CD14-positive monocyte (primary cell): ENCODE measurements around the gene PDP2. TPM values are rescaled to one million over a fixed set of nuclear protein-coding genes. Genes with fewer than 3 reads are reported as not detected.

ENCODE experiments used
- DNase-seq, 3 donors: peaks; one replicate each; pipeline ENCODE4 v3.0.0-alpha.2; 2011 to 2022
- H2AFZ ChIP-seq: 2 replicates; pipeline ENCODE4 v1.6.0; 2012; ENCODE audit warnings: mild to moderate bottlenecking, low read depth, low read length, inconsistent platforms; ENCODE audit not compliant: insufficient read depth, poor library complexity, severe bottlenecking
- H3K27ac ChIP-seq, 2 donors: 1 replicate in 1 of 2; 2 replicates in 1 of 2; pipeline ENCODE4 v1.5.1; 2012 to 2013; ENCODE audit warnings: low read length in 2 of 2, control low read depth in 1 of 2, inconsistent platforms in 1 of 2, low read depth in 1 of 2, mild to moderate bottlenecking in 1 of 2
- H3K27me3 ChIP-seq, 2 donors: one replicate each; pipeline versions ENCODE4 v1.6.0 to v1.6.1; 2011 to 2013; ENCODE audit warnings: low read length in 2 of 2; ENCODE audit not compliant: control insufficient read depth in 2 of 2, insufficient read depth in 2 of 2
- H3K36me3 ChIP-seq, 2 donors: replicated peaks in 1 of 2; 1 replicate in 1 of 2; 2 replicates in 1 of 2; pipeline versions ENCODE4 v1.5.1 to v1.6.1; 2012 to 2013; ENCODE audit warnings: low read length in 2 of 2, control low read depth in 1 of 2, inconsistent platforms in 1 of 2, mild to moderate bottlenecking in 1 of 2; ENCODE audit not compliant: insufficient read depth in 2 of 2, control insufficient read depth in 1 of 2
- H3K4me1 ChIP-seq, 2 donors: 1 replicate in 1 of 2; 2 replicates in 1 of 2; pipeline versions ENCODE4 v1.5.1 to v1.6.1; 2012 to 2013; ENCODE audit warnings: low read length in 2 of 2, control low read depth in 1 of 2, inconsistent platforms in 1 of 2, mild to moderate bottlenecking in 1 of 2, moderate library complexity in 1 of 2; ENCODE audit not compliant: insufficient read depth in 2 of 2, control insufficient read depth in 1 of 2
- H3K4me2 ChIP-seq: replicated peaks from 2 replicates; pipeline ENCODE3; 2012; ENCODE audit warnings: low read length, moderate library complexity, mild to moderate bottlenecking; ENCODE audit not compliant: poor library complexity, severe bottlenecking; ENCODE audit errors: extremely low read depth
- H3K4me3 ChIP-seq, 3 experiments: fragments of 200-600 bp in 1 of 3; sonication (generic) in 1 of 3; replicated peaks in 1 of 3; 1 replicate in 2 of 3; 2 replicates in 1 of 3; pipeline ENCODE4 v1.5.1; 2011 to 2013; ENCODE audit warnings: low read length in 3 of 3, mild to moderate bottlenecking in 3 of 3, control low read depth in 2 of 3, low read depth in 2 of 3, inconsistent platforms in 1 of 3, moderate library complexity in 1 of 3
- H3K79me2 ChIP-seq: 2 replicates; pipeline ENCODE4 v1.6.0; 2012; ENCODE audit warnings: mild to moderate bottlenecking, control low read depth, inconsistent platforms, low read length, moderate library complexity; ENCODE audit not compliant: insufficient read depth
- H3K9ac ChIP-seq: 2 replicates; pipeline ENCODE4 v1.6.0; 2017; ENCODE audit warnings: low read length, mild to moderate bottlenecking; ENCODE audit not compliant: insufficient read depth, poor library complexity, severe bottlenecking
- H3K9me3 ChIP-seq, 2 donors: replicated peaks in 1 of 2; 1 replicate in 1 of 2; 2 replicates in 1 of 2; pipeline versions ENCODE4 v1.5.1 to v1.6.1; 2012 to 2013; ENCODE audit warnings: low read length in 2 of 2, control low read depth in 1 of 2; ENCODE audit not compliant: control insufficient read depth in 1 of 2, insufficient read depth in 1 of 2
- H4K20me1 ChIP-seq: 2 replicates; pipeline ENCODE4 v1.6.0; 2012; ENCODE audit warnings: mild to moderate bottlenecking, low read length, control low read depth, moderate library complexity; ENCODE audit not compliant: insufficient read depth
- H3K27ac Mint-ChIP-seq, 7 donors: one replicate each; pipeline ENCODE4 v1.8.0; 2020; ENCODE audit warnings: mild to moderate bottlenecking in 7 of 7, mixed read lengths in 7 of 7, moderate library complexity in 6 of 7, inconsistent platforms in 2 of 7
- H3K27me3 Mint-ChIP-seq, 3 donors: one replicate each; pipeline ENCODE4 v1.8.0; 2021 to 2022; ENCODE audit warnings: low read depth in 3 of 3, mild to moderate bottlenecking in 3 of 3, mixed read lengths in 3 of 3, moderate library complexity in 3 of 3, inconsistent platforms in 1 of 3
- H3K36me3 Mint-ChIP-seq, 2 donors: one replicate each; pipeline ENCODE4 v1.8.0; 2020; ENCODE audit warnings: mixed read lengths in 2 of 2, inconsistent platforms in 1 of 2, mild to moderate bottlenecking in 1 of 2
- H3K4me1 Mint-ChIP-seq: one replicate; pipeline ENCODE4 v1.8.0; 2020; ENCODE audit warnings: mild to moderate bottlenecking, mixed read lengths
- H3K4me3 Mint-ChIP-seq, 2 donors: one replicate each; pipeline ENCODE4 v1.8.0; 2020; ENCODE audit warnings: mild to moderate bottlenecking in 2 of 2, mixed read lengths in 2 of 2, moderate library complexity in 1 of 2
- H3K9me3 Mint-ChIP-seq, 7 donors: one replicate each; pipeline ENCODE4 v1.8.0; 2020 to 2022; ENCODE audit warnings: mixed read lengths in 7 of 7, mild to moderate bottlenecking in 6 of 7, moderate library complexity in 6 of 7, inconsistent platforms in 2 of 7
- CTCF ChIP-seq: fragments of 200-600 bp; IDR thresholded peaks from one replicate; pipeline ENCODE4 v1.8.0; 2022; ENCODE audit warnings: antibody characterized with exemption, mild to moderate bottlenecking
- WGBS: methylation state at CpG from one replicate; pipeline ENCODE4 v1.1.5; 2013; ENCODE audit warnings: missing lambda C conversion rate; ENCODE audit not compliant: insufficient coverage; 5-methylcytosine and 5-hydroxymethylcytosine counted together
- intact Hi-C, 2 donors: fragments of 100-400 bp; cut with micrococcal nuclease; formaldehyde crosslinking; loops; one replicate each; pipeline versions ENCODE4 v1.15.0 to v1.15.1; 2023
- polyA plus RNA-seq, 3 donors: library from polyadenylated mRNA; depleted of rRNA in 1 of 3; unstranded in 2 of 3; stranded (reverse) in 1 of 3; fragments of 300-500 nt in 2 of 3; fragments of >200 nt in 1 of 3; fragmentation: Illumina TruSeq in 2 of 3; gene quantifications; 1 replicate in 2 of 3; 2 replicates in 1 of 3; pipeline ENCODE4 v1.2.3, GENCODE V29; 2012 to 2021

Gene PDP2
- polyA plus RNA-seq, 3 donors: 1.1 TPM; not detected in 2

- Mint-ChIP-seq H3K36me3 (no peaks in the 10 kb centered on the region), H3K4me1 (peaks cover 14% of the 10 kb centered on the region), H3K4me3 (peak overlapping the region in 1 of 2 donors; percentile 30), H3K27me3 (peaks cover 33 to 67% (median 33%) of the 10 kb centered on the region in 3 donors), H3K9me3 (peaks cover 0 to 3% (median 0%) of the 10 kb centered on the region in 7 donors), H3K27ac (no peak overlapping the region)
- H3K4me2 ChIP-seq: no peak overlapping the region
- no peaks in the 10 kb centered on the region for H3K36me3 ChIP-seq
- H3K4me1 ChIP-seq: peaks cover 7 to 11% of the 10 kb centered on the region in 2 donors
- WGBS: 33% methylated on average over 12 of the region's 15 CpGs
- no peak overlapping the region for H3K27ac ChIP-seq
- no peak overlapping the region for H3K9ac ChIP-seq
- no peak for TF ChIP-seq CTCF
- intact Hi-C loops: no loop called here
- no peak overlapping the region for H2AFZ ChIP-seq
- no peak overlapping the region for H3K4me3 ChIP-seq
- H3K27me3 ChIP-seq: peaks cover 0 to 31% of the 10 kb centered on the region in 2 donors
- no peaks in the 10 kb centered on the region for H3K79me2 ChIP-seq
- no peaks in the 10 kb centered on the region for H4K20me1 ChIP-seq
- no peaks in the 10 kb centered on the region for H3K9me3 ChIP-seq
- DNase-seq: peak in 2 of 3 donors; percentile 18 to 51
Observed at GRCh38 chr16:66853261-66854139, 26.8 kb upstream of the PDP2 start.

GRCh38 chr16:66856184-66856730 lies 24.1 kb upstream of the PDP2 start:
- peaks cover 28 to 50% (median 30%) of the 10 kb centered on the region in 3 donors for H3K27me3 Mint-ChIP-seq
- no peak overlapping the region for H3K4me3 Mint-ChIP-seq
- H3K27ac ChIP-seq: no peak overlapping the region
- no peak for TF ChIP-seq CTCF
- DNase-seq: no peak
- 80% methylated on average over 1 of the region's 6 CpGs for WGBS
- H3K36me3 Mint-ChIP-seq: no peaks in the 10 kb centered on the region
- peaks cover 0 to 5% of the 10 kb centered on the region in 2 donors for H3K4me1 ChIP-seq
- H3K9me3 ChIP-seq: no peaks in the 10 kb centered on the region
- H3K4me1 Mint-ChIP-seq: peaks cover 4% of the 10 kb centered on the region
- H3K9me3 Mint-ChIP-seq: peaks cover 0 to 3% (median 0%) of the 10 kb centered on the region in 7 donors
- no peak overlapping the region for H3K4me2 ChIP-seq
- H3K9ac ChIP-seq: no peak overlapping the region
- no peaks in the 10 kb centered on the region for H4K20me1 ChIP-seq
- H3K4me3 ChIP-seq: no peak overlapping the region
- intact Hi-C loops: no loop called here
- no peak overlapping the region for H2AFZ ChIP-seq
- no peaks in the 10 kb centered on the region for H3K36me3 ChIP-seq
- H3K79me2 ChIP-seq: no peaks in the 10 kb centered on the region
- no peak overlapping the region for H3K27ac Mint-ChIP-seq
- peaks cover 0 to 22% of the 10 kb centered on the region in 2 donors for H3K27me3 ChIP-seq
